MCF 10A (cell line): ENCODE measurements around the gene ADAMTS14. TPM values are rescaled to one million over a fixed set of nuclear protein-coding genes. Genes with fewer than 3 reads are reported as not detected.

Experiments used
- BruUV-seq: library from RNA; stranded (reverse); fragments of 400-500 nt; replicated peaks from 2 replicates; lab custom pipeline; 2021; lab: Mats Ljungman, UMichigan
- CTCF ChIA-PET: fragments of 300-600 bp; sonication (Branson Sonifier 250); formaldehyde crosslinking; extraction: SDS; loops from one replicate; lab custom pipeline; 2021; ENCODE audit warnings: antibody characterized with exemption, inconsistent platforms; lab: Yijun Ruan, JAX
- POLR2A ChIA-PET: fragments of 300-600, 350-650 bp; sonication (Branson Sonifier 250); formaldehyde crosslinking; extraction: SDS; loops from one replicate; lab custom pipeline; 2020; ENCODE audit warnings: antibody characterized with exemption, inconsistent platforms; lab: Yijun Ruan, JAX
- DNase-seq: peaks from one replicate; pipeline ENCODE4 v3.0.0-alpha.2; 2018; ENCODE audit not compliant: unreplicated experiment
- H3K27ac Mint-ChIP-seq: one replicate; pipeline ENCODE4 v1.8.0; 2022; ENCODE audit warnings: mild to moderate bottlenecking, low read depth, mixed read lengths; ENCODE audit not compliant: unreplicated experiment
- H3K27me3 Mint-ChIP-seq: one replicate; pipeline ENCODE4 v1.8.0; 2022; ENCODE audit warnings: mixed read lengths; ENCODE audit not compliant: insufficient read depth, unreplicated experiment
- H3K36me3 Mint-ChIP-seq: one replicate; pipeline ENCODE4 v1.8.0; 2022; ENCODE audit warnings: mild to moderate bottlenecking, moderate library complexity, mixed read lengths; ENCODE audit not compliant: insufficient read depth, unreplicated experiment
- H3K4me1 Mint-ChIP-seq: one replicate; pipeline ENCODE4 v1.8.0; 2022; ENCODE audit warnings: mixed read lengths; ENCODE audit not compliant: insufficient read depth, unreplicated experiment
- H3K4me3 Mint-ChIP-seq: one replicate; pipeline ENCODE4 v1.8.0; 2022; ENCODE audit warnings: mild to moderate bottlenecking, moderate library complexity, mixed read lengths; ENCODE audit not compliant: unreplicated experiment
- H3K9me3 Mint-ChIP-seq: one replicate; pipeline ENCODE4 v1.8.0; 2022; ENCODE audit warnings: mixed read lengths; ENCODE audit not compliant: unreplicated experiment
- intact Hi-C: fragments of 100-400 bp; cut with micrococcal nuclease; formaldehyde crosslinking; loops from 2 replicates; pipeline ENCODE4 v1.14.1; 2022
- total RNA-seq: library from RNA; stranded (reverse); gene quantifications from 2 replicates; pipeline ENCODE4 v1.2.3, GENCODE V29; 2022
- TF ChIP-seq, protein P1 (sequence below): fragments of 200-600 bp; IDR thresholded peaks from one replicate; pipeline ENCODE4 v1.8.0; 2022; ENCODE audit warnings: antibody characterized with exemption, mild to moderate bottlenecking; ENCODE audit not compliant: unreplicated experiment

Gene ADAMTS14
- total RNA-seq, 1 experiment from 2014 or later, result not detected

DNA sequence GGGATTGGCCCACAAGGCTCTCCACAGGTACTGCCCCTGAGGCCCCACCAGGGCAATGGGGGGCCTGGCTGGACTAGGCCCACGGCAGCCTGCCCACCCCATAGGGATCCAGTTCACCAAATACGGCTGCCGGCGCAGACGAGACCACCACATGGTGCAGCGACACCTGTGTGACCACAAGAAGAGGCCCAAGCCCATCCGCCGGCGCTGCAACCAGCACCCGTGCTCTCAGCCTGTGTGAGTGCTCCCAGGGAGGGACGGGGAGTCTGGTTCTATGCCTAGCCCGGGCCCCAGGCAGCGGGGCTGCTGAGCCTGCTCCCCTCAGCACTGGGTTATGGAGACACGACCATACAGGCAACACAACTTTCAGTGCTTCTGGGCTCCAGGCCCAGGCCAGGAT is 79.7 kb downstream of the ADAMTS14 start:
- CTCF ChIA-PET, result interaction anchor here (0.6 to 0.7 kb wide), 3 partner anchors 8 to 175 kb away, joined by 3 read pairs; no protein-coding TSS in a partner anchor

DNA sequence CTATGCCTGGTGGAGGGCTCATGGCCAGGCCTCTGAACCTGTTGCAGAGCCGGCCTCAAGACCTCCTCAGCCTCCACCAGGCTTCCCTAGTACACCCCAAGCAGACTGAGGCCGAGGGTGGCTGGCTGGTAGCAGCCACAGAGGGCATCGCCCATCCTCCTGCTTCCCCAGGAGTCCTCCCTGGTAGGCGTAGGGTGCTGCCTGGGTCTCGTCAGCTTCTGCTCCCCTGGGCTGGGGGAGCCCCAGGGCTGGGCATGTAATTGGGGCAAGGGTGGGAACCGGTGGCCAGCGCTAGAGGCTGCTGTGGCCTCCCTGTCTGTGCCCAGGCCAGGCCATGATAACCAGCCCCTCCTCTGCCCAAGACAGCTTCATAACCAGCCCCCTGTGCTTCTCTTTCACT is 80.3 kb downstream of the ADAMTS14 start:
- BruUV-seq, result no TSS peak
- Mint-ChIP-seq H3K4me1 (peaks cover 14% of the 10 kb centered on the region), H3K36me3 (no peaks in the 10 kb centered on the region), H3K27ac (no peak overlapping the region), H3K9me3 (no peaks in the 10 kb centered on the region), H3K27me3 (no peaks in the 10 kb centered on the region), H3K4me3 (no peak overlapping the region)
- intact Hi-C loops, result loop anchor here (10.0 kb wide), 1 partner anchor 58 kb away; no protein-coding TSS in a partner anchor
- CTCF ChIA-PET, result interaction anchor here (0.7 to 2.1 kb wide), 2 partner anchors 175 to 201 kb away, joined by 3 to 4 read pairs; no protein-coding TSS in a partner anchor
- TF ChIP-seq, protein P1, sequence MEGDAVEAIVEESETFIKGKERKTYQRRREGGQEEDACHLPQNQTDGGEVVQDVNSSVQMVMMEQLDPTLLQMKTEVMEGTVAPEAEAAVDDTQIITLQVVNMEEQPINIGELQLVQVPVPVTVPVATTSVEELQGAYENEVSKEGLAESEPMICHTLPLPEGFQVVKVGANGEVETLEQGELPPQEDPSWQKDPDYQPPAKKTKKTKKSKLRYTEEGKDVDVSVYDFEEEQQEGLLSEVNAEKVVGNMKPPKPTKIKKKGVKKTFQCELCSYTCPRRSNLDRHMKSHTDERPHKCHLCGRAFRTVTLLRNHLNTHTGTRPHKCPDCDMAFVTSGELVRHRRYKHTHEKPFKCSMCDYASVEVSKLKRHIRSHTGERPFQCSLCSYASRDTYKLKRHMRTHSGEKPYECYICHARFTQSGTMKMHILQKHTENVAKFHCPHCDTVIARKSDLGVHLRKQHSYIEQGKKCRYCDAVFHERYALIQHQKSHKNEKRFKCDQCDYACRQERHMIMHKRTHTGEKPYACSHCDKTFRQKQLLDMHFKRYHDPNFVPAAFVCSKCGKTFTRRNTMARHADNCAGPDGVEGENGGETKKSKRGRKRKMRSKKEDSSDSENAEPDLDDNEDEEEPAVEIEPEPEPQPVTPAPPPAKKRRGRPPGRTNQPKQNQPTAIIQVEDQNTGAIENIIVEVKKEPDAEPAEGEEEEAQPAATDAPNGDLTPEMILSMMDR, result no peak
- no peak for DNase-seq
- POLR2A ChIA-PET, result no interaction called here

More for the DNA sequence above, 79.7 kb downstream of the ADAMTS14 start:
- no TSS peak for BruUV-seq
- H3K9me3 Mint-ChIP-seq, result no peaks in the 10 kb centered on the region
- H3K36me3 Mint-ChIP-seq, result no peaks in the 10 kb centered on the region
- no peaks in the 10 kb centered on the region for H3K27me3 Mint-ChIP-seq
- H3K4me3 Mint-ChIP-seq, result no peak overlapping the region
- no peak for DNase-seq
- H3K27ac Mint-ChIP-seq, result no peak overlapping the region
- intact Hi-C loops, result loop anchor here (10.0 kb wide), 1 partner anchor 57 kb away; no protein-coding TSS in a partner anchor
- TF ChIP-seq, protein P1, result no peak
- peaks cover 14% of the 10 kb centered on the region for H3K4me1 Mint-ChIP-seq
- POLR2A ChIA-PET, result no interaction called here

- TF ChIP-seq, protein P1, result no peak
- ChIA-PET POLR2A (no interaction called here), CTCF (interaction anchor here (0.5 to 2.1 kb wide), 2 partner anchors 202 to 204 kb away, joined by 3 to 4 read pairs; no protein-coding TSS in a partner anchor)
- H3K36me3 Mint-ChIP-seq, result no peaks in the 10 kb centered on the region
- no TSS peak for BruUV-seq
- no peak overlapping the region for H3K27ac Mint-ChIP-seq
- H3K27me3 Mint-ChIP-seq, result no peaks in the 10 kb centered on the region
- intact Hi-C loops, result loop anchor here (10.0 kb wide), 1 partner anchor 58 kb away; no protein-coding TSS in a partner anchor
- no peak overlapping the region for H3K4me3 Mint-ChIP-seq
- H3K4me1 Mint-ChIP-seq, result peaks cover 14% of the 10 kb centered on the region
- no peaks in the 10 kb centered on the region for H3K9me3 Mint-ChIP-seq
- DNase-seq, result no peak
Observed at GRCh38 chr10:70753026-70753663, 80.8 kb downstream of the ADAMTS14 start.

DNA sequence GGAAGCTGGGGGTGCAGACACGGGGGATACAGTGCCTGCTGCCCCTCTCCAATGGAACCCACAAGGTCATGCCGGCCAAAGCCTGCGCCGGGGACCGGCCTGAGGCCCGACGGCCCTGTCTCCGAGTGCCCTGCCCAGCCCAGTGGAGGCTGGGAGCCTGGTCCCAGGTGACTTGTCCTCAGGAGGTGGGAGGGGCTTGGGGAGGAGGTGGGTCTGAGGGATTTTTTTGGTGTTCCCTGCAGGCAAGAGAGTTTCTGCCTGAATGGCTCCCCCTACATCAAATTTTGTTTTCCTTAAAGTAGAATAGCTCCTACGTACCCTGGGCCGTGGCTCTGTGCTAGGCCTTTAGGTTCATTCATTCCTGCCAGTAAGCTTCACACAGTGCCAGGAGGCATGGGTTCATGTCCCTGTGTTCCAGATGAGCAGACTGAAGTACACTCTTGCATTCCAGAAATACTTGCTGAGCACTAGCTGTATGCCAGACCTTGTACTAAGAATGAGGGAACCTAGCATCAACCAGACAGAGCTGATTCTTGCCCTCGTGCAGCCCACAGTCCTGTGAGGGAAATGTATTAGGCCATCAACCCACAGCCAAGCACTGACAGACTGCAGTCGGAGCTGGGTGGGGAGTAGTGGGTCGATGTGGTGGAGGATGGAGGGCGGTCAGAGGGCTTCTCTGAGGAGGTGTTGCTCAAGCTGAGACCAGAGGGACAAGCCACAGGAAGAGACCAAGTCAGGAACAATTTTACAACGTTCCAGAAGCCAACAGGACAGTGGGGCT is 81.7 kb downstream of the ADAMTS14 start:
- CTCF ChIA-PET, result interaction anchor here (0.5 to 2.1 kb wide), 6 partner anchors 23 to 292 kb away, joined by 3 to 4 read pairs (median 3); no protein-coding TSS in a partner anchor
- Mint-ChIP-seq H3K27ac (no peak overlapping the region), H3K4me1 (peaks cover 15% of the 10 kb centered on the region), H3K9me3 (no peaks in the 10 kb centered on the region), H3K36me3 (no peaks in the 10 kb centered on the region), H3K27me3 (no peaks in the 10 kb centered on the region), H3K4me3 (no peak overlapping the region)
- intact Hi-C loops, result loop anchor here (10.0 kb wide), 1 partner anchor 59 kb away; no protein-coding TSS in a partner anchor
- BruUV-seq, result no TSS peak
- POLR2A ChIA-PET, result no interaction called here
- TF ChIP-seq, protein P1, result no peak
- no peak for DNase-seq
